ENCODE data around the gene MICAL2. TPM values are rescaled to one million over a fixed set of nuclear protein-coding genes. Genes with fewer than 3 reads are reported as not detected.

Gene MICAL2
- total RNA-seq, 1 experiment from 2014 or later, result 151 TPM

DNA sequence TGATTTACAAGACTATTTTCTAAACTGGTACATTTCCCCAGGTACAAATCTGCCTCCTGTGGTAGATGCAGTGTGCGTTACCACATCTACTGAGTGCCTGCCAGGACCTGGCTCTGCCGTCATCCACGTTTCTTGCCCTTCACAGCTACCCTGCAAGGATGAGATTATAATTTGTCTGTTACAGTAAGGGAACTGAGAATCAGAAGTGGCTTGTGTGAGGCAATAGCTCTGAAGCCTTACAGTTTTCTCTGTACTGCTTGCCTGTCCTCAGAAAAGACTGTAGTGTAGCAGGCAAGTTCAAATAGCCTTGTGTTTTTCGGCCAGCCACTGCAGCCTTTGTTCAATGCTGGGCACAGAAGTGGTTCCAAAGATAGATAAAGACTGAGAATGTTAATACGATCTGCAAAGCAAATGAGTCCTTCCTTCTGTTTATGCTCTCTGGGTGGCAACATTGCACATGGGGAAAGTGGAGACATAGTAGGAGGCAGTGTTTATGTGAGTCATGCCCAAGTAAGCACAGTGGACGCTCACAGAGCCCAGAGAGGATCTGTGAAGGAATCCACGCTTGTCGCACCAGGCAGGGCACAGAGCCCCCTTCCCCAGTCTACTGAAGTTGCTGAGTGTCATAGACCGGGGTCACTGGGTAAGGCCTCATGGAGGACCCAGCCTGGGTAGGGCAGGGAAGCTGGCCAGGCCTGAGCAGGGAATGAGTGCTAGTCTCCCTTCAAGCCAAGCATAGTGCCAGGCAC lies 49.1 kb downstream of the MICAL2 start:
- no peaks in the 10 kb centered on the region for H3K27me3 Mint-ChIP-seq (ENCODE audit: insufficient read depth, unreplicated experiment)
- DNase-seq (ENCODE audit: unreplicated experiment), result peak; percentile 81
- TF ChIP-seq, protein P1, sequence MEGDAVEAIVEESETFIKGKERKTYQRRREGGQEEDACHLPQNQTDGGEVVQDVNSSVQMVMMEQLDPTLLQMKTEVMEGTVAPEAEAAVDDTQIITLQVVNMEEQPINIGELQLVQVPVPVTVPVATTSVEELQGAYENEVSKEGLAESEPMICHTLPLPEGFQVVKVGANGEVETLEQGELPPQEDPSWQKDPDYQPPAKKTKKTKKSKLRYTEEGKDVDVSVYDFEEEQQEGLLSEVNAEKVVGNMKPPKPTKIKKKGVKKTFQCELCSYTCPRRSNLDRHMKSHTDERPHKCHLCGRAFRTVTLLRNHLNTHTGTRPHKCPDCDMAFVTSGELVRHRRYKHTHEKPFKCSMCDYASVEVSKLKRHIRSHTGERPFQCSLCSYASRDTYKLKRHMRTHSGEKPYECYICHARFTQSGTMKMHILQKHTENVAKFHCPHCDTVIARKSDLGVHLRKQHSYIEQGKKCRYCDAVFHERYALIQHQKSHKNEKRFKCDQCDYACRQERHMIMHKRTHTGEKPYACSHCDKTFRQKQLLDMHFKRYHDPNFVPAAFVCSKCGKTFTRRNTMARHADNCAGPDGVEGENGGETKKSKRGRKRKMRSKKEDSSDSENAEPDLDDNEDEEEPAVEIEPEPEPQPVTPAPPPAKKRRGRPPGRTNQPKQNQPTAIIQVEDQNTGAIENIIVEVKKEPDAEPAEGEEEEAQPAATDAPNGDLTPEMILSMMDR (IDR thresholded peaks at IDR 0.05; ENCODE audit: unreplicated experiment), result no peak
- POLR2A ChIA-PET, result interaction anchor here (0.5 to 2.9 kb wide), 4 partner anchors 32 to 122 kb away, joined by 3 to 11 read pairs (median 3); no protein-coding TSS in a partner anchor
- H3K4me1 Mint-ChIP-seq (ENCODE audit: insufficient read depth, unreplicated experiment), result peaks cover 30% of the 10 kb centered on the region
- CTCF ChIA-PET, result interaction anchor here (0.5 to 4.8 kb wide), 17 partner anchors 8 to 236 kb away, joined by 3 to 34 read pairs (median 4); no protein-coding TSS in a partner anchor
- intact Hi-C loops (cut with micrococcal nuclease), result loop anchor here (1.0 to 5.0 kb wide), 2 partner anchors 77 to 123 kb away; no protein-coding TSS in a partner anchor
- no TSS peak for BruUV-seq (replicated peaks)
- H3K27ac Mint-ChIP-seq (ENCODE audit: low read depth, unreplicated experiment), result peak overlapping the region; percentile 85
- peaks cover 26% of the 10 kb centered on the region for H3K36me3 Mint-ChIP-seq (ENCODE audit: insufficient read depth, unreplicated experiment)
- H3K9me3 Mint-ChIP-seq (ENCODE audit: unreplicated experiment), result no peaks in the 10 kb centered on the region
- no peak overlapping the region for H3K4me3 Mint-ChIP-seq (ENCODE audit: unreplicated experiment)

DNA sequence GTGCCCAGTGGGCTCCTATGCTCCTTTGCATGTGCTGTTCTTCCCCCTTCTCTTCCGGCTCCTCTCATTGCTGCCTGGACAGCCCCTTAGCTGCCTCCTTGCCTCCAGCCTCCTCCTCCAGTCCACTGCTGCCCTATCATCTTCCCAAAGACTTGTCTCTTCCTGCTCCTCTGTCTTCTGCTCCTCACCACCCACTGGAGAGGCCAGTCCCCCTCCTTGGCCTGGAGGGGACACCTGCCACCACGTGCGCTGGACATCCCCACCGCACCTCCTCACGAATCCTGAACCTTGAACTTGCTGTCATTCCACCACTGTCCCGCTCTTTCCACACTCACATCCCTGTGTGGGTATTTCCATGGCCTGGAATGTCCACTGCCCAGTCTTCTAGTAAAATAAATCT lies 49.8 kb downstream of the MICAL2 start:
- no peaks in the 10 kb centered on the region for H3K27me3 Mint-ChIP-seq (ENCODE audit: insufficient read depth, unreplicated experiment)
- ChIA-PET POLR2A (no interaction called here), CTCF (interaction anchor here (0.6 to 4.8 kb wide), 5 partner anchors 18 to 440 kb away, joined by 3 to 34 read pairs (median 3); no protein-coding TSS in a partner anchor)
- H3K4me3 Mint-ChIP-seq (ENCODE audit: unreplicated experiment), result no peak overlapping the region
- intact Hi-C loops (cut with micrococcal nuclease), result no loop called here
- H3K4me1 Mint-ChIP-seq (ENCODE audit: insufficient read depth, unreplicated experiment), result peaks cover 32% of the 10 kb centered on the region
- H3K36me3 Mint-ChIP-seq (ENCODE audit: insufficient read depth, unreplicated experiment), result peaks cover 27% of the 10 kb centered on the region
- BruUV-seq (replicated peaks), result no TSS peak
- no peak for DNase-seq (ENCODE audit: unreplicated experiment)
- TF ChIP-seq, protein P1 (IDR thresholded peaks at IDR 0.05; ENCODE audit: unreplicated experiment), result no peak
- H3K9me3 Mint-ChIP-seq (ENCODE audit: unreplicated experiment), result no peaks in the 10 kb centered on the region
- H3K27ac Mint-ChIP-seq (ENCODE audit: low read depth, unreplicated experiment), result peak overlapping the region; percentile 85

DNA sequence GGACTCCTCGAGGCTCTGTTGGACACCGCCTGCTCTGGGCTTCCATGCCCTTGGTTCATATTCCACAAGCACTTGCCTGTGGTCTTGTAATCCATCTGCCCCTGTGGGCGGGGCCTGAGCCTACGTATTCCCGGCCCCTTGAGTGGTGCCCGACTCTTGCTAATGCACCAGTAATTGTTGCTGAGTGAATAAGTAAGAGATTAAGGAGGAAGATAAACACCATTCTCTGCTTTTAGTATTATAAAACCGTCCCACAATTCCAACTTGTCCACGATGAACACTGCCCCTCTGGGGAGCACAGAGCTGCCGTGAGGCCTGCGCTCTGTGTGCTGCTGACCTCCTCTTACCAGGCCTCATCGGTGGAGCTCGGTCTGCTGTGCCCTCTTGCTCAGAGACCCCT lies 50.3 kb downstream of the MICAL2 start:
- Mint-ChIP-seq H3K4me1 (ENCODE audit: insufficient read depth, unreplicated experiment) (peaks cover 32% of the 10 kb centered on the region), H3K9me3 (ENCODE audit: unreplicated experiment) (no peaks in the 10 kb centered on the region), H3K4me3 (ENCODE audit: unreplicated experiment) (no peak overlapping the region), H3K36me3 (ENCODE audit: insufficient read depth, unreplicated experiment) (peaks cover 31% of the 10 kb centered on the region), H3K27me3 (ENCODE audit: insufficient read depth, unreplicated experiment) (no peaks in the 10 kb centered on the region), H3K27ac (ENCODE audit: low read depth, unreplicated experiment) (peak overlapping the region; percentile 85)
- TF ChIP-seq, protein P1 (IDR thresholded peaks at IDR 0.05; ENCODE audit: unreplicated experiment), result no peak
- no peak for DNase-seq (ENCODE audit: unreplicated experiment)
- intact Hi-C loops (cut with micrococcal nuclease), result no loop called here
- ChIA-PET CTCF (interaction anchor here (0.6 to 4.8 kb wide), 4 partner anchors 44 to 439 kb away, joined by 3 to 34 read pairs (median 4); no protein-coding TSS in a partner anchor), POLR2A (no interaction called here)
- BruUV-seq (replicated peaks), result no TSS peak

DNA sequence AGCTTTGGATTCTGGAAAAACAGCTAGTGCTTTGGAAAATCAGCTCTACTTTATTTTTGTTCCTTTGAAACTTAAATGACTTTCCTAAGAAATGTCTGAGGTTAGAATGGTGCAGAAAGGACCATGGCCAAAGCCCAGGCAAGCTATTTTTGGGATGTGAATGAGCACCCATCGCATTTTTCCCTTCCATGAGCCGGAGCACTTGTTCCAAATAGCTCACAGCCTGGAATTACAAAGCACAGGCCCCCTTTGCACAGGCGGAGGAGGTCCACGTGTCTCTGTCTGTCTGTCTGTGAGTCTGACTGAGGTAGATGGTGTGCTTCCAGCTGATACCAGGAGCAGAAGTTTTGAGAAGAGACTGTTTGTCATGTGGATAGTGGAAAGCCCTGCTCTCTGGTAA lies 50.7 kb downstream of the MICAL2 start:
- peak overlapping the region; percentile 85 for H3K27ac Mint-ChIP-seq (ENCODE audit: low read depth, unreplicated experiment)
- ChIA-PET CTCF (interaction anchor here (0.6 to 4.8 kb wide), 4 partner anchors 34 to 76 kb away, joined by 3 to 34 read pairs (median 4); no protein-coding TSS in a partner anchor), POLR2A (no interaction called here)
- H3K4me3 Mint-ChIP-seq (ENCODE audit: unreplicated experiment), result no peak overlapping the region
- TF ChIP-seq, protein P1 (IDR thresholded peaks at IDR 0.05; ENCODE audit: unreplicated experiment), result no peak
- no TSS peak for BruUV-seq (replicated peaks)
- intact Hi-C loops (cut with micrococcal nuclease), result no loop called here
- DNase-seq (ENCODE audit: unreplicated experiment), result no peak
- H3K36me3 Mint-ChIP-seq (ENCODE audit: insufficient read depth, unreplicated experiment), result peaks cover 28% of the 10 kb centered on the region
- peaks cover 35% of the 10 kb centered on the region for H3K4me1 Mint-ChIP-seq (ENCODE audit: insufficient read depth, unreplicated experiment)
- H3K27me3 Mint-ChIP-seq (ENCODE audit: insufficient read depth, unreplicated experiment), result no peaks in the 10 kb centered on the region
- no peaks in the 10 kb centered on the region for H3K9me3 Mint-ChIP-seq (ENCODE audit: unreplicated experiment)

Data from MCF 10A (cell line).